Prostate gland (tissue), 2 donors: ENCODE results near the gene MZB1. TPM values are rescaled to one million over a fixed set of nuclear protein-coding genes. Genes with fewer than 3 reads are reported as not detected.

Experiments used
- DNase-seq: peaks from one replicate; pipeline ENCODE4 v3.0.0-alpha.2; 2019; ENCODE audit warnings: low spot score
- H3K27ac ChIP-seq, 2 donors: fragments of 200-600 bp; sonication (generic); 2 replicates each; pipeline ENCODE4 v1.5.1; 2017 to 2019
- H3K27me3 ChIP-seq: fragments of 200-600 bp; sonication (generic); replicated peaks from 2 replicates; pipeline ENCODE4 v1.5.1; 2019; ENCODE audit not compliant: insufficient read depth
- H3K36me3 ChIP-seq, 2 donors: fragments of 200-600 bp; sonication (generic); 1 replicate in 1 of 2; 2 replicates in 1 of 2; pipeline versions ENCODE4 v1.5.1 to v1.8.1; 2017 to 2019
- H3K4me1 ChIP-seq: fragments of 200-600 bp; sonication (generic); replicated peaks from 2 replicates; pipeline ENCODE4 v1.5.1; 2019
- H3K4me3 ChIP-seq, 2 donors: fragments of 200-600 bp; sonication (generic); 2 replicates each; pipeline ENCODE4 v1.5.1; 2017 to 2019
- H3K9me3 ChIP-seq: fragments of 200-600 bp; sonication (generic); 2 replicates; pipeline ENCODE4 v1.5.1; 2017
- CTCF ChIP-seq, 4 experiments: fragments of 200-600 bp in 2 of 4; fragments of 450-650 bp in 2 of 4; sonication (generic) in 2 of 4; IDR thresholded peaks; 1 replicate in 3 of 4; 2 replicates in 1 of 4; pipeline ENCODE4 v1.5.1; 2016 to 2019; ENCODE audit warnings: antibody characterized with exemption in 4 of 4, mild to moderate bottlenecking in 2 of 4, moderate library complexity in 2 of 4
- POLR2A ChIP-seq: fragments of 450-650 bp; IDR thresholded peaks from one replicate; pipeline ENCODE4 v1.6.1; 2016; ENCODE audit warnings: antibody characterized with exemption, mild to moderate bottlenecking
- POLR2AphosphoS5 ChIP-seq: sonication (generic); formaldehyde crosslinking; IDR thresholded peaks from one replicate; pipeline ENCODE4 v1.6.1; 2017; ENCODE audit warnings: antibody characterized with exemption
- WGBS: methylation state at CpG from one replicate; pipeline ENCODE4 v1.1.5; 2018; 5-methylcytosine and 5-hydroxymethylcytosine counted together
- intact Hi-C: fragments of 100-400 bp; cut with DNase I; formaldehyde crosslinking; loops from one replicate; pipeline ENCODE4 v1.14.2; 2022
- total RNA-seq, 2 donors: library from RNA; depleted of rRNA; stranded (reverse); fragments of >200 nt; gene quantifications; one replicate each; pipeline ENCODE4 v1.1.0, GENCODE V29; 2016

Gene MZB1
- total RNA-seq, 2 donors from 2014 or later, result 2.7 to 4.3 TPM

- no peak for DNase-seq
- Histone ChIP-seq H3K4me3 (peak within 1 kb of the TSS; percentile 30 to 39), H3K36me3 (no peaks in the 10 kb centered on the region), H3K27me3 (no peaks in the 10 kb centered on the region), H3K9me3 (no peaks in the 10 kb centered on the region), H3K4me1 (peaks cover 28% of the 10 kb centered on the region), H3K27ac (peak within 1 kb of the TSS; percentile 67 to 83)
- TF ChIP-seq POLR2A (no peak), POLR2AphosphoS5 (no peak), CTCF (IDR thresholded peaks at IDR 0.05) (no peak)
- intact Hi-C loops, result no loop called here
- 27% methylated on average over 42 of the region's 76 CpGs for WGBS
Measured at GRCh38 chr5:139394654-139395566, 5.2 kb upstream of the MZB1 start, which contains the start of gene PROB1. Gene PROB1 (minus strand): TSS chr5:139395104. CDS start chr5:139395081, 23 bp downstream.

GRCh38 chr5:139394123-139394653 lies 4.5 kb upstream of the MZB1 start:
- Histone ChIP-seq H3K36me3 (no peaks in the 10 kb centered on the region), H3K9me3 (no peaks in the 10 kb centered on the region), H3K27ac (peak overlapping the region; percentile 67 to 83), H3K4me3 (peak overlapping the region; percentile 30 to 39), H3K4me1 (peaks cover 30% of the 10 kb centered on the region), H3K27me3 (no peaks in the 10 kb centered on the region)
- DNase-seq, result no peak
- WGBS, result 8% methylated on average over 28 of the region's 62 CpGs
- TF ChIP-seq POLR2AphosphoS5 (no peak), CTCF (IDR thresholded peaks at IDR 0.05) (peak in 2 of 4 experiments; percentile 35 to 40)
- intact Hi-C loops, result no loop called here

- peak overlapping the region; percentile 30 to 39 for H3K4me3 ChIP-seq
- TF ChIP-seq POLR2A, result no peak
- intact Hi-C loops, result no loop called here
- H3K9me3 ChIP-seq, result no peaks in the 10 kb centered on the region
- H3K36me3 ChIP-seq, result no peaks in the 10 kb centered on the region
- peaks cover 34% of the 10 kb centered on the region for H3K4me1 ChIP-seq
- no peaks in the 10 kb centered on the region for H3K27me3 ChIP-seq
- no peak for DNase-seq
- WGBS, result 17% methylated on average over 47 of the region's 49 CpGs
- H3K27ac ChIP-seq, result peak overlapping the region; percentile 67 to 83
Measured at GRCh38 chr5:139393497-139394122, 3.9 kb upstream of the MZB1 start.

- H3K4me1 ChIP-seq, result peaks cover 36% of the 10 kb centered on the region
- peak; percentile 55 for DNase-seq
- peak overlapping the region; percentile 30 to 39 for H3K4me3 ChIP-seq
- H3K27ac ChIP-seq, result peak overlapping the region; percentile 67 to 83
- TF ChIP-seq POLR2AphosphoS5 (no peak), CTCF (IDR thresholded peaks at IDR 0.05) (peak in 3 of 4 experiments; percentile 55 to 89 (median 76))
- H3K36me3 ChIP-seq, result no peaks in the 10 kb centered on the region
- intact Hi-C loops, result no loop called here
- 10% methylated on average over 49 of the region's 77 CpGs for WGBS
- H3K27me3 ChIP-seq, result no peaks in the 10 kb centered on the region
- H3K9me3 ChIP-seq, result no peaks in the 10 kb centered on the region
Measured at GRCh38 chr5:139392678-139393496, 3.2 kb upstream of the MZB1 start.

- intact Hi-C loops, result no loop called here
- TF ChIP-seq POLR2AphosphoS5 (no peak), POLR2A (no peak), CTCF (IDR thresholded peaks at IDR 0.05) (no peak)
- 20% methylated on average over 36 of the region's 36 CpGs for WGBS
Measured at GRCh38 chr5:139392324-139392677, 2.6 kb upstream of the MZB1 start.

More at GRCh38 chr5:139392324-139392677, 2.6 kb upstream of the MZB1 start:
- Histone ChIP-seq H3K27me3 (no peaks in the 10 kb centered on the region), H3K4me1 (peaks cover 40% of the 10 kb centered on the region), H3K9me3 (no peaks in the 10 kb centered on the region), H3K27ac (peak overlapping the region; percentile 67 to 83), H3K36me3 (no peaks in the 10 kb centered on the region), H3K4me3 (peak overlapping the region; percentile 30 to 39)
- DNase-seq, result no peak
